Stimulated activated effector memory CD8-positive, alpha-beta T cell treated with anti-CD3 and anti-CD28 coated beads, Interleukin-12 subunit alpha, Interleukin-12 subunit beta, amount 100 ng/mL, for 72 hours (primary cell): ENCODE results near the gene ZSCAN31.
"Not testable (repeated sequence)": the region's sequence is repeated elsewhere in the genome, so short reads cannot be mapped to it uniquely, and the experiment has no call there.

Experiments used
- ATAC-seq: fragments of 150-1000 bp; cut with Tn5 transposase; 2 replicates; pipeline ENCODE4 v1.10.0; 2021
- DNase-seq, 2 donors: peaks; one replicate each; pipeline ENCODE4 v3.0.0; 2021 to 2022; ENCODE audit warnings: low spot score in 2 of 2
- H3K27ac Mint-ChIP-seq: one replicate; pipeline ENCODE4 v1.8.0; 2022; ENCODE audit warnings: mild to moderate bottlenecking, mixed read lengths
- H3K36me3 Mint-ChIP-seq: one replicate; pipeline ENCODE4 v1.8.0; 2022; ENCODE audit warnings: mild to moderate bottlenecking, mixed read lengths
- H3K4me1 Mint-ChIP-seq: one replicate; pipeline ENCODE4 v1.8.0; 2022; ENCODE audit warnings: mixed read lengths
- H3K4me3 Mint-ChIP-seq: one replicate; pipeline ENCODE4 v1.8.0; 2022; ENCODE audit warnings: mild to moderate bottlenecking, mixed read lengths
- H3K9me3 Mint-ChIP-seq: one replicate; pipeline ENCODE4 v1.8.0; 2022; ENCODE audit warnings: mixed read lengths

Gene ZSCAN31

DNA sequence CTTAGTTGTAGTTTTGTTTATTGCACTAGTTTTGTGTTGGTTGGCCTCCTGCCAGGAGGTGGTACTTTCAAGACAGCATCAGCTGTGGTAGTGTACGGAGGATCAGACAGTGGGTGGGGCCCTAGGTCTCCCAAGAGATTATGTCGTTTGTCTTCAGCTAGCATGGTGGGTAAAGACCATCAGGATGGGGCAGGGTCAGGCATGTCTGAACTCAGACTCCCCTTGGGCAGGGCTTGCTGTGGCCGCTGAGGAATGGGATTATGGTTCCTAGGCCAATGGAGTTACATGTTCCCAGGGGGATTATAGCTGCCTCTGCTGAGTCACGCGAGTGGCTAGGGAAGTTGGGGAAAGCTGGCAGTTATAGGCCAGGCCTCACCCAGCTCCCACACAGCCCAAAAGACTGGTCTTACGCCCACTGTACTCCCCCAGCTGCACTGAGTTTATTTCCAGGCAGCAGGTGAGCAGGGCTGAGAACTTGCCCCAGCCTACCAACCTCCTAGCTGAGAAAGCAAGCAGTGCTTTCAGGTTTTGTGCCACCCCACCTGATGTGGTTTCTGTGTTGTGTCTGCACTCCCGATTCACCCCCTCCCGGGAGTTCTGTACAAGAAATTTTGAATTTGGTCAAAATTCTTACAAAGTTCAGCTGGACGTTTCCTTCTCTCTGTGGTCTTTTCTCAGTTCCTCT is 24.7 kb downstream of the ZSCAN31 start:
- Mint-ChIP-seq H3K9me3 (peaks cover 4% of the 10 kb centered on the region), H3K4me1 (no peaks in the 10 kb centered on the region), H3K27ac (no peak overlapping the region), H3K4me3 (no peak overlapping the region), H3K36me3 (no peaks in the 10 kb centered on the region)
- DNase-seq = no peak
- no peak for ATAC-seq

DNA sequence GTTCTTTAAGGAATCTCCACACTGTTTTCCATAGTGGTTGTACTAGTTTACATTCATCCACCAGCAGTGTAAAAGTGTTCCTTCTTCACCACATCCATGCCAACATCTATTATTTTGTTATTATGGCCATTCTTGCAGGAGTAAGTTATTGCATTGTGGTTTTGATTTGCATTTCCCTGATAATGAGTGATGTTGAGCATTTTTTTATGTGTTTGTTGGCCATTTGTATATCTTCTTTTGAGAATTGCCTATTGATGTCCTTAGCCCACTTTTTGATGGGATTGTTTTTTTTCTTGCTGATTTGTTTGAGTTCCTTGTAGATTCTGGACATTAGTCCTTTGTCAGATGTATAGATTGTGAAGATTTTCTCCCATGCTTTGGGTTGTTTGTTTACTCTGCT is 29.6 kb downstream of the ZSCAN31 start:
- H3K9me3 Mint-ChIP-seq, H3K4me3 Mint-ChIP-seq, ATAC-seq, DNase-seq, H3K36me3 Mint-ChIP-seq, H3K27ac Mint-ChIP-seq: not testable (repeated sequence)
- peaks cover 17% of the 10 kb centered on the region for H3K4me1 Mint-ChIP-seq

DNA sequence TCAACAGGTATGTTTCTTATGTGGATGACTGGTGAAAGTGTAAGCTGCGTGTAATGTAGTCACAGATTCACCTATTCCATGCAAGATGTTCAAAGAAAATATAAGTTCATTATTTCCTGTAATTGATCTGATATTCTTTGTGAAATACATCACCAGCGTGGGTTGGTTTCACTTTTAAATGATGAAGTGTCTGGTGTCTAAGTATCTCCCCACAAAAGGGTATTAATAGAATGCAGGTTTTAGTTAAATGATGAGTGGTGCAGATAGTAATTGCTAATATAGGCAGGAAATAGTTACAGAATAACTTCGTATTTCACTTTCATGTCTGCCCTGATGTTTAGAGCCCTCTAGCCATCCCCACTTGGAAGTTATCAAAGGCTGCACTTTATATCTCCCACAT is 32.4 kb downstream of the ZSCAN31 start:
- H3K27ac Mint-ChIP-seq = peak overlapping the region; percentile 32

DNA sequence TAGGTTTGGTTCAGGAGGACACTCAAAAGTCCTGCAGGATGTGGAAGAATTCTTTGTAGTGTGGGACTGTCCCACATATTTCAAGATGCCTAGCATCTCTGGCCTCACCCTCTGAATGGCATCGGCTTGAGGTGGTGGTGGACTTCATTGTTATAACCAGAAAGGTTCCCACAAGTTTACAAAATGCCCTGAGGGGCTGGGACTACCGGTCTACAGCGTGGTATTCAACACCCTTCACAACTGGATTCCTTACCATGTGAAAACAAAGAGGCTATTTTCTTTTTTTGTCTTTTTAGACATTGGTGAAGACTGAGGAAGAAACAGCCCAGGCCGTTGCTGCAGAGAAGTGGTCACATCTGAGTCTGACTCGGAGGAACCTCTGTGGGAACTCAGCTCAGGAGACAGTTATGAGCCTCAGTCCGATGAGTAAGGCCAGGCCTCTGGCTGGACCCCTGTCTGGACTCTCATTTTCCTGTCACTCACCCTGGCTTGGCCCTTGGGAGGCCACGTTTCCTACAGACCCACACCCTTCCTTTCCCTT is 39.4 kb downstream of the ZSCAN31 start:
- DNase-seq = no peak
- Mint-ChIP-seq H3K4me1 (no peaks in the 10 kb centered on the region), H3K4me3 (no peak overlapping the region), H3K9me3 (no peaks in the 10 kb centered on the region), H3K27ac (no peak overlapping the region), H3K36me3 (no peaks in the 10 kb centered on the region)
- ATAC-seq = no peak

More for the DNA sequence above, 32.4 kb downstream of the ZSCAN31 start:
- H3K9me3 Mint-ChIP-seq = peaks cover 4% of the 10 kb centered on the region
- H3K4me3 Mint-ChIP-seq = peak overlapping the region; percentile 31
- ATAC-seq (peak; percentile 88), DNase-seq (no peak)
- H3K4me1 Mint-ChIP-seq = peaks cover 17% of the 10 kb centered on the region
- no peaks in the 10 kb centered on the region for H3K36me3 Mint-ChIP-seq

DNA sequence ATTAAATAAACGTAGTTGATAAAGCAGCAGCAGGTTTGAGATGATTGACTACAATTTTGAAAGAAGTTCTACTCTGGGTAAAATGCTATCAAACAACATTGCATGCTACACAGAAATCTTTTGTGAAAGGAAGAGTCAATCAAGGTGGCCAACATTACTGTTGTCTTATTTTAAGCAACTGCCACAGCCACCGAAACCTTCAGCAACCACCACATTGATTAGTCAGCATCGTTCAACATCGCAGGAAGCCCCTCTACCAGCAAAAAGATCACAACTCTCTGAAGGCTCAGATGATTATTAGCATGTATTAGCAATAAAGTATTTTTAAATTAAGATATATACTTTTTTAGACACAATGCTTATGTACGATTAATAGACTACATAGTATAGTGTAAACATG is 40.6 kb downstream of the ZSCAN31 start:
- no peaks in the 10 kb centered on the region for H3K4me1 Mint-ChIP-seq
- ATAC-seq (no peak), DNase-seq (no peak)
- no peaks in the 10 kb centered on the region for H3K36me3 Mint-ChIP-seq
- no peak overlapping the region for H3K27ac Mint-ChIP-seq
- no peaks in the 10 kb centered on the region for H3K9me3 Mint-ChIP-seq
- H3K4me3 Mint-ChIP-seq = no peak overlapping the region

DNA sequence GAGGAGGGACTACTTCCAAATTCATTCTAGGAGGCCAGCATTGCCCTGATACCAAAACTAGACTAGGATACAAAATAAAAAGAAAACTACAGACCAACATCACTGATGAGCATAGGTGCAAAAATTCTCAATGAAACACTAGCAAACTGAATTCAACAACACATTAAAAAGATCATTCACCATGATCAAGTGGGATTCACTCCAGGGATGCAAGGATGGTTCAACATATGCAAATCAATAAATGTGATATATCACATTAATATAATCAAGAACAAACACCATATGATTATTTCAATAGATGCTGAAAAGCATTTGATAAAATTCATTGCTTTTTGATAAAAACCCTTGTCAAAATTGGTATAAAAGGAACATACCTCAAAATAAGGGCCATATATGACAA is 44.4 kb downstream of the ZSCAN31 start:
- Mint-ChIP-seq H3K27ac (no peak overlapping the region), H3K4me1 (no peaks in the 10 kb centered on the region), H3K4me3 (no peak overlapping the region), H3K36me3 (no peaks in the 10 kb centered on the region), H3K9me3 (no peaks in the 10 kb centered on the region)
- DNase-seq (no peak), ATAC-seq (no peak)

DNA sequence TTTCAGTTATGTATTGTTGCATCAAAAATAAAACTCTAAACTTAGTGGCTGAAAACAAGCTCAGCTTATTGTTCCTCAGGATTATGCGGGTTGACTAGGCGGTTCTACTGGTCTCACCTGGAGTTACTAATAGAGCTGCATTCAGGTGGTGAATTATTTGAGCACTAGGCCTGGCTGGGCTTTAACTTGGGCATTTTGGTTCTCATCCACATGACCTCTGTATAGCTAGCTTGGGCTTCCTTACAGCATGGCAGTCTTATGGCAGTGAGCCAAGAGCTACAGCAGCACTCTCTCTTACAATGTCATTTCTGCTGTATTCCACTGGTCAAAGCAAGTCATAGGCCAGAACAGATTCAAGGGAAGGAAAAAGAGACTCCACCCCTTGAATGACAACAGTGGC is 53.0 kb downstream of the ZSCAN31 start:
- H3K36me3 Mint-ChIP-seq = no peaks in the 10 kb centered on the region
- DNase-seq = no peak
- H3K9me3 Mint-ChIP-seq = no peaks in the 10 kb centered on the region
- peaks cover 10% of the 10 kb centered on the region for H3K4me1 Mint-ChIP-seq
- no peak for ATAC-seq
- no peak overlapping the region for H3K4me3 Mint-ChIP-seq
- no peak overlapping the region for H3K27ac Mint-ChIP-seq

DNA sequence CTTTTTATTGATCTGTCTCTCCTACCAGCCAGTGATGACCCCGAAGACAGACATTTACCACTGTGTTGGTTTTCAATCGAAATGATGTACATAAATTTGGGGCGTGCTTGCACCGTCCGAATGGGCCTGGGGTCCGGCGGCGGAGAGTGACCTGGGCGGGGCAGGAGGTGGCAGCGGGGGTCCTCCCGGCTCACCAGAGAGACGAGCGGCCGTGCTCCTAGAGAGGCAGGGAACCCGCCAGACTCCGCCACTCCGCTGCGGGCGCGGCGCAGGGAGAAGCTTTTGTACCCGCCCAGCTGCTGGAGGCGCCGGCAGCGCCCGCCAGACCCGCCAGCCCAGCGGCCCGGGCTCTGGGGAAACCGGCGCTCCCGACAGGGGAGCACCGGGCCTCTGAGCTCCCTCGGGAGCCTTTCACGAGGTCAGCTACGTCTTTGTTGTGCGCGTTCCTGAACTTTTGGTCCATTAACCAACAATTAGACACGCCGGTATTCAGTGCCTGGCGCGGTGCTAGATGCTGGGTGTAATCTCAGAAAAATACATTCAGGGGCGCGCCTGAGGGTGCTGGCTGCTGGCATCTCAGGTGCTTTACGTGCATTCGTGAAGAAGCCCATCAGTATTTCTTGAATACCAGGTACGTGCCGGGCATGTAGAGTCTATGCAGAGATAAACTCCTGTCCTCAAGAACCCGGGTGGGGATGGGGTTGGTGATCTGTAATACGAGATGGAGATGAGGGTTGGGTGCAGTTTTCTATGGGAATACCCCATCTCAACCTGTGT is 54.5 kb downstream of the ZSCAN31 start, which contains the start of gene PGBD1:
Gene PGBD1, plus strand, starts transcription at position 285 of the 777 bp plus-strand sequence. CDS start 2,242 bp downstream, outside the sequence.
- Mint-ChIP-seq H3K9me3 (no peaks in the 10 kb centered on the region), H3K4me1 (peaks cover 10% of the 10 kb centered on the region), H3K4me3 (peak within 1 kb of the TSS; percentile 66), H3K36me3 (peaks cover 1% of the 10 kb centered on the region), H3K27ac (no peak within 1 kb of the TSS)
- ATAC-seq (peak; percentile 95), DNase-seq (peak; percentile 37 to 77)

DNA sequence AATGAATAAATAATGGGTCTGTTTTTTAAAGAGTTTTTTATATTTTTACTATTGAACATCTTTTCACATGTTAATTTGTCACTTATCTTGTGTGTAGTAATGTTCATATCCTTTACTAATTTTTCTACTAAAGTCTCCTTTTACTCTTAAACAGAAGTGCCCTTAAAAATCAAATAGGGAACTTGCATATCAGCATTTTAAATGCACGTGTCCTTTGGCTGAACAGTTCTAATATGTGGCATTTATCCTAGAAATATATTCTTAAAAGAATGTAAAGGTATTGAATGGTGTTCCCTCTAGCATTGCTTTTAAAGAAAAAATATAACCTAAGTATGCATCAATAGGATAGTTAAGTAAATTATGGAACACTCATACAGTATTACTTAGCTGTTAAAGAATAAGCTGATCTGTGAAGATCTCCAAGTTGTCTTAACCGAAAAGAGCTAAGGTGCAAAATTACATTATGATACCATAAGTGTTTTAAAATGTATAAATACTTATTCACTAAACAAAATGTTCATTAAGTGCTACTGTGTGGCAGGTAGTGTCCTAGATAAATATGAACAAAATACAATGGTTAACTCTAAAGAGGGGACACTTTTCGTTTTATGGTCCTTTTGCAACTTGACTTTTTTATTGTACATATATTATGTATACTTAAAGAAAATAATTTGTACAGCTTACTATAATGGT is 55.2 kb downstream of the ZSCAN31 start:
- H3K27ac Mint-ChIP-seq = no peak overlapping the region
- peaks cover 9% of the 10 kb centered on the region for H3K36me3 Mint-ChIP-seq
- no peaks in the 10 kb centered on the region for H3K9me3 Mint-ChIP-seq
- ATAC-seq = no peak
- H3K4me1 Mint-ChIP-seq = peaks cover 10% of the 10 kb centered on the region
- H3K4me3 Mint-ChIP-seq = peak overlapping the region; percentile 66
- no peak for DNase-seq

DNA sequence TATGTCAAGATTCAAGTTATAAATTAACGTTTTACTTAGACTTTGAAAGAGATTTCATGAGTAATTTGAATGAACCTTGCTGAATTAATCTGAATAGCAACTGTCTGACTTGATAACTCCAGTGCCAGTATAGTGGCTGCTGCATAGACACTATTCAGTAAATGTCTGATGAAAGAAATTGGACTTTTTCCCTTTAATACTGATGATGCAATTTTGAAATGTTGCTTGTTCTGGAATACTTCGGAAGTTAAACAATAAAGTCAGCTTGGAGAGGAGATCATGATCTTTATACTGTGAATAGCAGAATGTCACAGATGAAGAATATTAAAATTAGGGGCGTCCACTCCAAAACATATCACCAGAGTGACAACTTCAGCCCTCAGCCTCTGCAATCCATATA is 58.2 kb downstream of the ZSCAN31 start:
- DNase-seq (no peak), ATAC-seq (no peak)
- Mint-ChIP-seq H3K9me3 (no peaks in the 10 kb centered on the region), H3K27ac (no peak overlapping the region), H3K4me3 (no peak overlapping the region), H3K4me1 (peaks cover 16% of the 10 kb centered on the region), H3K36me3 (peaks cover 35% of the 10 kb centered on the region)

DNA sequence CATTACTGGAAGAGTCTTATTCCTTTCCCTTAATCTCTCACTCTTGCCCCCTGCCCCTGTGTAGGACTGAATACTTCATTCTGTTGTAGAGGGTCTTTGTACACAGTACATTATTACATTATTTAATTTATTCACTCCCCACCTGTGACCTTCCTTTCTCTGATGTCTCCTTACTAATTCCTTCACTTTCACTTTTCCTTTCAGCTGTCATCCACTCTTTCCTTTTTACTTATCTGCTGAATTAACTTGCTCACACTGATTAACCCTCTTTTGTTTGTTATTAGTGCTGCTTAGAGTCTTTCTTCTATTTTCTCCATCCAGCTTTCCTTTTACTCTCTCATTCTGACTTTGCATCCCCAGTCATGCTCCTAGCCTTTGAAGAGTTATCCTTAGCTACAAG is 61.1 kb downstream of the ZSCAN31 start:
- Mint-ChIP-seq H3K4me1 (peaks cover 15% of the 10 kb centered on the region), H3K4me3 (no peak overlapping the region)

More for the DNA sequence above, 61.1 kb downstream of the ZSCAN31 start:
- no peaks in the 10 kb centered on the region for H3K9me3 Mint-ChIP-seq
- ATAC-seq (no peak), DNase-seq (no peak)
- H3K27ac Mint-ChIP-seq = no peak overlapping the region
- H3K36me3 Mint-ChIP-seq = peaks cover 46% of the 10 kb centered on the region
